H1 (cell line): ENCODE measurements around the gene GSDME. TPM values are rescaled to one million over a fixed set of nuclear protein-coding genes. Genes with fewer than 3 reads are reported as not detected.

Experiments
- CTCF ChIA-PET: fragments of 300-600 bp; sonication (Branson Sonifier 250); formaldehyde crosslinking; loops from one replicate; lab custom pipeline; 2021; ENCODE audit not compliant: partially characterized antibody; lab: Charles Lee
- POLR2A ChIA-PET: fragments of 300-600 bp; sonication (Branson Sonifier 250); formaldehyde crosslinking; loops from one replicate; lab custom pipeline; 2021; ENCODE audit warnings: inconsistent platforms; ENCODE audit not compliant: partially characterized antibody; lab: Charles Lee
- DNase-seq, 2 experiments: peaks; one replicate each; pipeline versions ENCODE4 v3.0.0 to v3.0.0-alpha.2; 2010 to 2022; ENCODE audit warnings: low spot score in 2 of 2, low read depth in 1 of 2, mixed read lengths in 1 of 2
- FAIRE-seq: peaks from 2 replicates; lab custom pipeline; 2011; peaks lifted over from hg19 to GRCh38; lab: Jason Lieb, UNC
- H2AFZ ChIP-seq: 2 replicates; pipeline ENCODE4 v1.8.1; 2012; ENCODE audit warnings: low read length, inconsistent platforms
- H2AK5ac ChIP-seq: 2 replicates; pipeline ENCODE4 v1.6.1; 2013; ENCODE audit warnings: low read depth, low read length
- H2BK120ac ChIP-seq: replicated peaks from 2 replicates; pipeline ENCODE3; 2013; ENCODE audit warnings: low read depth, low read length, inconsistent platforms
- H2BK12ac ChIP-seq: 2 replicates; pipeline ENCODE4 v1.6.1; 2013; ENCODE audit warnings: low read depth, low read length
- H2BK15ac ChIP-seq: 2 replicates; pipeline ENCODE4 v1.6.1; 2013; ENCODE audit warnings: low read length
- H2BK20ac ChIP-seq: 2 replicates; pipeline ENCODE4 v1.6.1; 2013; ENCODE audit warnings: low read length
- H2BK5ac ChIP-seq: 2 replicates; pipeline ENCODE4 v1.6.1; 2013; ENCODE audit warnings: low read depth, low read length
- H3K14ac ChIP-seq: 2 replicates; pipeline ENCODE4 v1.6.1; 2013; ENCODE audit warnings: inconsistent platforms; ENCODE audit not compliant: insufficient read length
- H3K18ac ChIP-seq: 2 replicates; pipeline ENCODE4 v1.6.1; 2013; ENCODE audit warnings: low read length; ENCODE audit errors: extremely low read depth
- H3K23ac ChIP-seq: 2 replicates; pipeline ENCODE4 v1.6.1; 2013; ENCODE audit warnings: inconsistent platforms; ENCODE audit not compliant: insufficient read length
- H3K23me2 ChIP-seq: 2 replicates; pipeline ENCODE4 v1.6.1; 2013; ENCODE audit warnings: low read depth, low read length
- H3K27ac ChIP-seq: 2 replicates; pipeline ENCODE4 v1.6.1; 2011; ENCODE audit warnings: low read depth, low read length, inconsistent platforms
- H3K27me3 ChIP-seq, 4 experiments: replicated peaks in 1 of 4; 1 replicate in 1 of 4; 2 replicates in 3 of 4; pipeline versions ENCODE4 v1.6.1 to v1.8.1; 2011 to 2013; ENCODE audit warnings: low read length in 3 of 4, mild to moderate bottlenecking in 3 of 4, inconsistent platforms in 2 of 4, mixed read lengths in 2 of 4, moderate library complexity in 1 of 4; ENCODE audit not compliant: control insufficient read depth in 3 of 4, insufficient read depth in 3 of 4; ENCODE audit errors: extremely low read depth in 1 of 4
- H3K36me3 ChIP-seq, 4 experiments: 2 replicates each; pipeline versions ENCODE4 v1.6.1 to v1.8.1; 2011 to 2013; ENCODE audit warnings: mild to moderate bottlenecking in 4 of 4, low read length in 3 of 4, moderate library complexity in 2 of 4, control low read depth in 1 of 4, inconsistent platforms in 1 of 4; ENCODE audit not compliant: insufficient read depth in 4 of 4, control insufficient read depth in 2 of 4
- H3K4ac ChIP-seq: replicated peaks from 2 replicates; pipeline ENCODE3; 2013; ENCODE audit warnings: low read length, low read depth, mixed read lengths, inconsistent platforms; ENCODE audit not compliant: insufficient read length
- H3K4me1 ChIP-seq, 4 experiments: replicated peaks in 1 of 4; 1 replicate in 1 of 4; 2 replicates in 3 of 4; pipeline versions ENCODE4 v1.6.1 to v1.8.1; 2011 to 2013; ENCODE audit warnings: low read length in 3 of 4, inconsistent platforms in 2 of 4, mixed read lengths in 1 of 4; ENCODE audit not compliant: insufficient read depth in 4 of 4, control insufficient read depth in 3 of 4
- H3K4me2 ChIP-seq, 2 experiments: 2 replicates each; pipeline versions ENCODE4 v1.6.1 to v1.8.1; 2011 to 2013; ENCODE audit warnings: low read depth in 2 of 2, low read length in 2 of 2, control low read depth in 1 of 2, inconsistent platforms in 1 of 2, mild to moderate bottlenecking in 1 of 2; ENCODE audit not compliant: insufficient read depth in 1 of 2
- H3K4me3 ChIP-seq, 4 experiments: fragments of 200-600, 300-600 bp in 1 of 4; sonication (generic), shearing (Covaris generic), sonication (Bioruptor Twin) in 1 of 4; 2 replicates each; pipeline versions ENCODE4 v1.5.1 to v1.8.1; 2011 to 2016; ENCODE audit warnings: low read length in 4 of 4, low read depth in 3 of 4, control low read depth in 2 of 4, inconsistent platforms in 2 of 4, mild to moderate bottlenecking in 2 of 4, mixed read lengths in 1 of 4, moderate library complexity in 1 of 4; ENCODE audit not compliant: insufficient read depth in 2 of 4; ENCODE audit errors: extremely low read depth in 1 of 4
- H3K56ac ChIP-seq: replicated peaks from 2 replicates; pipeline ENCODE3; 2013; ENCODE audit warnings: low read depth, mild to moderate bottlenecking, mixed read lengths, low read length, inconsistent platforms; ENCODE audit not compliant: insufficient read length
- H3K79me1 ChIP-seq: 2 replicates; pipeline ENCODE4 v1.6.1; 2013; ENCODE audit warnings: low read depth, low read length, control low read depth
- H3K79me2 ChIP-seq, 2 experiments: 2 replicates each; pipeline versions ENCODE4 v1.6.1 to v1.8.1; 2012 to 2013; ENCODE audit warnings: low read length in 2 of 2, mild to moderate bottlenecking in 2 of 2, inconsistent platforms in 1 of 2; ENCODE audit not compliant: insufficient read depth in 2 of 2, control insufficient read depth in 1 of 2
- H3K9ac ChIP-seq, 4 experiments: replicated peaks in 1 of 4; 1 replicate in 1 of 4; 2 replicates in 3 of 4; pipeline versions ENCODE4 v1.6.1 to v1.8.1; 2011 to 2013; ENCODE audit warnings: low read depth in 3 of 4, low read length in 3 of 4, control low read depth in 2 of 4, mild to moderate bottlenecking in 2 of 4, moderate library complexity in 2 of 4, inconsistent platforms in 1 of 4; ENCODE audit errors: extremely low read depth in 1 of 4
- H3K9me3 ChIP-seq, 2 experiments: 2 replicates each; pipeline versions ENCODE4 v1.6.1 to v1.8.1; 2012 to 2013; ENCODE audit warnings: mild to moderate bottlenecking in 2 of 2, moderate library complexity in 2 of 2, control low read depth in 1 of 2, inconsistent platforms in 1 of 2, low read depth in 1 of 2, low read length in 1 of 2, mixed read lengths in 1 of 2; ENCODE audit not compliant: insufficient read depth in 2 of 2
- H4K20me1 ChIP-seq, 2 experiments: replicated peaks in 1 of 2; 2 replicates each; pipeline versions ENCODE3 to v1.8.1; 2011 to 2013; ENCODE audit warnings: inconsistent platforms in 2 of 2, low read length in 2 of 2, mild to moderate bottlenecking in 1 of 2; ENCODE audit not compliant: insufficient read depth in 2 of 2, control insufficient read depth in 1 of 2
- H4K5ac ChIP-seq: 2 replicates; pipeline ENCODE4 v1.6.1; 2013; ENCODE audit warnings: low read length, low read depth, mixed read lengths, inconsistent platforms; ENCODE audit not compliant: insufficient read length
- H4K8ac ChIP-seq: 2 replicates; pipeline ENCODE4 v1.8.0; 2013; ENCODE audit warnings: mild to moderate bottlenecking, moderate library complexity, low read length, inconsistent platforms; ENCODE audit not compliant: insufficient read depth; ENCODE audit errors: extremely low read depth
- H4K91ac ChIP-seq: replicated peaks from 2 replicates; pipeline ENCODE3; 2013; ENCODE audit warnings: low read length, mixed read lengths, inconsistent platforms; ENCODE audit not compliant: insufficient read length
- CBX8 ChIP-seq: fragments of 300-800, 300-1000 bp; sonication (generic); IDR thresholded peaks from 2 replicates; pipeline ENCODE4 v1.7.1; 2016; ENCODE audit warnings: low read depth, low read length, borderline replicate concordance
- CTBP2 ChIP-seq: IDR thresholded peaks from 2 replicates; pipeline ENCODE4 v1.7.0; 2011; ENCODE audit warnings: borderline replicate concordance, mild to moderate bottlenecking, moderate library complexity, mixed read lengths, low read length; ENCODE audit not compliant: insufficient read depth, insufficient read length
- HDAC2 ChIP-seq, 2 experiments: fragments of 300-600 bp in 1 of 2; sonication (generic) in 1 of 2; IDR thresholded peaks; 2 replicates each; pipeline ENCODE4 v1.6.1; 2011 to 2012; ENCODE audit warnings: low read depth in 2 of 2, low read length in 2 of 2, mild to moderate bottlenecking in 2 of 2, moderate library complexity in 2 of 2, borderline replicate concordance in 1 of 2, inconsistent platforms in 1 of 2
- MAFK ChIP-seq: IDR thresholded peaks from 2 replicates; pipeline ENCODE4 v1.6.1; 2012; ENCODE audit warnings: low read depth, mild to moderate bottlenecking, improper control_type of control experiment, low read length
- RAD21 ChIP-seq, 2 experiments: IDR thresholded peaks in 1 of 2; conservative IDR thresholded peaks in 1 of 2; 2 replicates each; pipeline ENCODE4 v1.6.1; 2011; ENCODE audit warnings: low read depth in 2 of 2, low read length in 2 of 2, improper control_type of control experiment in 1 of 2, inconsistent platforms in 1 of 2, mild to moderate bottlenecking in 1 of 2, moderate library complexity in 1 of 2
- SIN3A ChIP-seq, 2 experiments: IDR thresholded peaks in 1 of 2; conservative IDR thresholded peaks in 1 of 2; 2 replicates each; pipeline ENCODE4 v1.6.1; 2011 to 2012; ENCODE audit warnings: low read length in 2 of 2, improper control_type of control experiment in 1 of 2, low read depth in 1 of 2, mild to moderate bottlenecking in 1 of 2
- TEAD4 ChIP-seq: IDR thresholded peaks from 2 replicates; pipeline ENCODE4 v1.6.1; 2012; ENCODE audit warnings: low read depth, low read length, inconsistent platforms, mixed read lengths
- WGBS, 2 experiments: shearing (Covaris generic) in 1 of 2; methylation state at CpG; one replicate each; pipeline versions ENCODE4 v1.1.6 to v1.1.7; 2013 to 2015; ENCODE audit warnings: low lambda C conversion rate in 2 of 2, mixed read lengths in 2 of 2, inconsistent platforms in 1 of 2, low coverage in 1 of 2, missing lambda C conversion rate in 1 of 2; ENCODE audit not compliant: insufficient replicate concordance in 2 of 2, insufficient coverage in 1 of 2, insufficient read length in 1 of 2; ENCODE audit errors: extremely low coverage in 1 of 2, missing lambda C conversion rate in 1 of 2; 5-methylcytosine and 5-hydroxymethylcytosine counted together
- polyA plus RNA-seq, 7 experiments: library from polyadenylated mRNA; depleted of rRNA in 3 of 7; stranded (reverse) in 5 of 7; unstranded in 2 of 7; fragments of >200 nt in 5 of 7; fragments of 200-250 nt in 2 of 7; gene quantifications; 1 replicate in 5 of 7; 2 replicates in 1 of 7; 4 replicates in 1 of 7; pipeline versions ENCODE4 v1.2.1 to v1.2.3, GENCODE V29; 2011 to 2013; ENCODE audit warnings: missing spikeins in 2 of 7, mixed read lengths in 2 of 7
- total RNA-seq: library from RNA; stranded (reverse); fragmentation: NEBNext Ultra II Directional; extraction: Animal tissue kit (Norgen Biotek cat#: 25700); gene quantifications from 2 replicates; pipeline ENCODE4 v1.2.1, GENCODE V29; 2021

The GSDME gene
- total and polyA plus RNA-seq, 2 of the 8 experiments (the other 6 are each of a cell fraction or from before 2014, with no cell fraction given) = 5.4 to 7.6 TPM

GRCh38 chr7:24722386-24723177 lies 34.7 kb downstream of the GSDME start:
- H3K27ac ChIP-seq = no peak overlapping the region
- H4K20me1 ChIP-seq = no peaks in the 10 kb centered on the region
- 81% methylated on average over 19 of the region's 19 CpGs; no CpG with 5 or more reads in 1 of the 2 experiments for WGBS, 2 experiments
- H3K4me3 ChIP-seq = no peak overlapping the region
- H2AFZ ChIP-seq = no peak overlapping the region
- H2BK120ac ChIP-seq = no peak overlapping the region
- no peak overlapping the region for H4K91ac ChIP-seq
- no peak overlapping the region for H4K5ac ChIP-seq
- no peak overlapping the region for H2BK15ac ChIP-seq
- no peaks in the 10 kb centered on the region for H3K79me1 ChIP-seq
- no peak overlapping the region for H3K4ac ChIP-seq
- H3K4me2 ChIP-seq = no peak overlapping the region
- no peaks in the 10 kb centered on the region for H3K9me3 ChIP-seq
- H4K8ac ChIP-seq = peak overlapping the region; percentile 11; the same call in 1 of the 2 replicates
- H3K36me3 ChIP-seq = no peaks in the 10 kb centered on the region
- POLR2A ChIA-PET = interaction anchor here (0.6 to 1.1 kb wide), 3 partner anchors 30 to 348 kb away, joined by 3 read pairs; no protein-coding TSS in a partner anchor
- H3K18ac ChIP-seq = peak overlapping the region; percentile 48
- no peak overlapping the region for H2BK20ac ChIP-seq
- no peaks in the 10 kb centered on the region; a peak in 1 of 7 replicates for H3K27me3 ChIP-seq
- no peak overlapping the region for H3K9ac ChIP-seq
- FAIRE-seq (no peak), DNase-seq (peak in 1 of 2 experiments; percentile 54)
- peak overlapping the region; percentile 44; the same call in 1 of the 2 replicates for H2BK12ac ChIP-seq
- H2AK5ac ChIP-seq = no peak overlapping the region; the same call in 1 of the 2 replicates
- no peaks in the 10 kb centered on the region for H3K79me2 ChIP-seq
- CTCF ChIA-PET = interaction anchor here (0.8 to 2.8 kb wide), 25 partner anchors 9 to 432 kb away, joined by 3 to 19 read pairs (median 4); no protein-coding TSS in a partner anchor
- peaks cover 7 to 24% (median 13%) of the 10 kb centered on the region in 4 experiments for H3K4me1 ChIP-seq
- H3K56ac ChIP-seq = no peak overlapping the region
- H3K23ac ChIP-seq = no peak overlapping the region
- H3K14ac ChIP-seq = no peak overlapping the region
- H3K23me2 ChIP-seq = no peaks in the 10 kb centered on the region
- 0 out of 2 replicates have a peak overlapping the region, but pooled peaks have one; percentile 18 for H2BK5ac ChIP-seq
- no peak for TF ChIP-seq CBX8
- 0 out of 4 replicates have a peak, but pooled peaks of 1 of the 2 experiments have one; percentile 17 for TF ChIP-seq HDAC2 (IDR thresholded peaks at IDR 0.05; ENCODE audit: borderline replicate concordance in 1 of 2, low read depth in 2 of 2, low read length in 2 of 2)
- TF ChIP-seq SIN3A (conservative IDR thresholded peaks at IDR 0.05 in 1 of 2, IDR thresholded peaks at IDR 0.05 in 1 of 2; ENCODE audit: low read depth in 1 of 2, low read length in 2 of 2) = no peak
- TF ChIP-seq CTBP2 = no peak
- peak; percentile 78 to 82 for TF ChIP-seq RAD21 (IDR thresholded peaks at IDR 0.05 in 1 of 2, conservative IDR thresholded peaks at IDR 0.05 in 1 of 2; ENCODE audit: low read depth in 2 of 2, low read length in 2 of 2)
- TF ChIP-seq MAFK = peak; percentile 62; the same call in 1 of the 2 replicates
- no peak for TF ChIP-seq TEAD4
